G401 (cell line): ENCODE measurements around the gene STIM1. TPM values are rescaled to one million over a fixed set of nuclear protein-coding genes. Genes with fewer than 3 reads are reported as not detected.
"Not testable (repeated sequence)": the region's sequence is repeated elsewhere in the genome, so short reads cannot be mapped to it uniquely, and the experiment has no call there.

ENCODE experiments used
- DNase-seq: peaks from one replicate; pipeline ENCODE4 v3.0.0-alpha.2; 2015; ENCODE audit warnings: low spot score
- in situ Hi-C: cut with HindIII; loops from 2 replicates; pipeline ENCODE4 v1.10.0; 2016; ENCODE audit warnings: low sequenced_read_pairs, mixed read lengths
- total RNA-seq: library from RNA; depleted of rRNA; stranded (reverse); fragments of >200 nt; shearing (Covaris generic); gene quantifications from 2 replicates; pipeline ENCODE4 v1.2.3, GENCODE V29; 2014; rRNA removed

Gene STIM1
- total RNA-seq, 1 experiment from 2014 or later: 15.4 TPM

DNA sequence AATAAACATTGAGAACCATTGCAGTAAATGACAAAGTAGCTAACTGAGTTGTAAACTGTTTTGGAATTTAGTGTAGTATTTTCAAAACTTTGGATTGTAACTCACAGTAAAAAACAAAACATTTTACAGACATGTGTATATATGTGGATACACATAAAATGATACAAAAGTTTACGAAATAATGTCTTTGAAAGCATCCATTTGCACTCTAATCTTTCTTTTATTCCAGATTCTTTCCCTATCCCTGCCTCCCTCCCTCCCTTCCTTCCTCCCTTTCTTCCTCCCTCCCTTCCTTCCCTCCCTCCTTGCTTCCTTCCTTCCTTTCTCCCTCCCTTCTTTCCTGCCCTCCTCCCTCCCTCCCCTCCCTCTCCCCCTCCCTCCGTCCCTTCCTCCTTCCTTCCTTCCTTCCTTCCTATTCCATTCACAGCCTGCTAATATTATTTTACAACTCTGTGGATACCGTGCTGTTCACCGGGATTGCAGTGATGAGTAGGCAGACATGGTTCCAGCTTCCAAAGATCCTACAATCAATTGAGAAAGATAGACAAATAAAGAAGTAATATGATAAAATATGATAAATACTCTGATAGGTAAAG, 242.7 kb downstream of the STIM1 start:
- in situ Hi-C loops: no loop called here
- no peak for DNase-seq

DNA sequence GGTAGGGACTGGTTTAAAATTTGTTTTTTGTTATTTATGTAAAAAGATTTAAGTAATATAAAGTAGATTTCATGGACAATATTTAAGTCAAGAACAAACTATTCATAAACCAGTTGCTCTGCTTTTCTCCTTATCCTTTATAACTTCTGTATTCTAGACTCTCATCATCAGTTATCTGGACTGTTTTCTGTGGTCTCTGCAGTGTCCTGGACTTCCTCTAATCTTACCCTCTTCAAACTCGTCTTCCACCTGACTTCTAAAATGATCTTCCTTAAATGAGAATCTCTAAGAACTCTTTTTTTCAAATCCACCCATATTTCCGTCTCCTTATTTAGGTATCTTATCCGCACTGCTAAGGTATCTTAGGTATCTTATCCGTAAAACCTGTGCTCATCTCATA, 247.2 kb downstream of the STIM1 start:
- in situ Hi-C loops: no loop called here
- DNase-seq: no peak

DNA sequence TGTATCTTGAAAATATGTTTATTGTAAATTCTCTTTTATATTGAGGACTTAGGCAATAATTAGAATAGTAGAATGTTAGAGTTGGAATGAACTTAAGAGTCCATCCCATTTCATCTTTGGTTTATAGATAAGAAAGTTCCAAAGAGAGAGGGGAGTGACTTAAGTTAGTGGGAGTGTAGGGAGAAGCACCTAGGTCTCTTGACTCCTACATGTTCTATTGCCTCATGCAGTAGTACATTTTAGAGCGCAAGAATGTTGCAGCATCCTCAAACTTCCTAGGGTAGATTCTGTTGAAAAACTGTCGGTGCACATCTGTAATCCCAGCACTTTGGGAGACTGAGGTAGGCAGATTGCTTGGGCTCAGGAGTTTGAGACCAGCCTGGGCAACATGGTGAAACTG, 247.8 kb downstream of the STIM1 start:
- in situ Hi-C loops: no loop called here

DNA sequence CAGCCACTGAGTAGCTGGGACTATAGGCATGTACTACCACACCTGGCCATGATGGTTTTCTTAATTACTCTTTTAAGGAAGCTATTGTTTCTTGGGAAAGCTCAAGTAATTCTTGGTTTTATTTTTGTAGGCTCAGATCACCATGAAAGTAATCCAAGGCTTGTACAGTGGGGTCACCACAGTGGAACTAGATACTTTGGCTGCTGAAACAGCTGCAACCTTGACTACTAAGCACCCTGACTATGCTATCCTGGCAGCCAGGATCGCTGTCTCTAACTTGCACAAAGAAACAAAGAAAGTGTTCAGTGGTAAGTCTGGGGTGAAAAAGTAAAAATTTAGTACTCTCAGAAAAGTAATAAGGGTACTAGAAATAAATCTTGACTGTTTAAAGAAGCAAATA, 250.5 kb downstream of the STIM1 start:
- no peak for DNase-seq
- in situ Hi-C loops: no loop called here

More for the DNA sequence above, 247.8 kb downstream of the STIM1 start:
- no peak for DNase-seq

DNA sequence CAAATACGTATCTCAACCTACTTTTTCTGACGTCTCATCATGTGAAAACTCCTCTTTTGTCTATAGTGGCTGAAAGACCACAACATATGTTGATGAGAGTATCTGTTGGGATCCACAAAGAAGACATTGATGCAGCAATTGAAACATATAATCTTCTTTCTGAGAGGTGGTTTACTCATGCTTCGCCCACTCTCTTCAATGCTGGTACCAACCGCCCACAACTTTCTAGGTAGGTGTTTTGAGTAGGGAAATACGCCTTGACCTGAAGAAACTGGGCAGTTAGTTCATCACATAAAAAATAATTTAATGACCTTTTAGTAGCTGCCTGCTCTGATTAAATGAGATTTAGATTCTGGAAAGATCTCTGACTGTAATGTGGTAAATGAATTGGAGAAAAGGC, 256.4 kb downstream of the STIM1 start:
- no peak for DNase-seq
- in situ Hi-C loops: no loop called here

DNA sequence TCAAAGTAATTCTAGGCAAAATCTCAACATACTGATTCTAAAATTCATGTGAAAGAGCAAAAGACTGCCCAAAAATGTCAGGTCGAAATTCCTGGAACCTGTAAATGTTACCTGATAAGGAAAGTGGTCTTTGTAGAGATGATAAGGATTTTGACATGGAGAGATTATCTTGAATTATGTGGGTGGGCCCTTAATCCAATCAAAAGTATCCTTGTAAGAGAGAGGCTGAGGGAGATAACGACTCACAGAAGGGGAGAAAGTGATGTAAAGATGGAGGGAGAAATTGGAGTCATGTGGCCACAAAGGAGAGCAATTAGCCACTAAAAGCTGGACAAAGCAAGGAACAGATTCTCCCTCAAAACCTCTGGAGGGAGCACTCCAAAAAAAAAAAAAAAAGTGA, 259.7 kb downstream of the STIM1 start:
- in situ Hi-C loops: no loop called here

DNA sequence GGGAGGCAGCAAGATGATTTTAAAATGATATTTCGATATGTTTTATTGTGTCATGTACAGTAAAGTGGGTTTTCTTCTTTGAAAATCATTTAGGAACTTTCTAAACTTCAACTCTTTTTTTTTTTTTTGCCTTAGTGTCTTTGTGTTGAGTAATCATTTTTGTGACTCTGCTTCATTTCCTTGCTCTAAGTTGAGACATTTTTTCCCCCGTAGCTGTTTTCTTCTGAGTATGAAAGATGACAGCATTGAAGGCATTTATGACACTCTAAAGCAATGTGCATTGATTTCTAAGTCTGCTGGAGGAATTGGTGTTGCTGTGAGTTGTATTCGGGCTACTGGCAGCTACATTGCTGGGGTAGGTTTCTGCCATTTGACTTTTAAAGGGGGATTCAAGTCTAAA, 262.6 kb downstream of the STIM1 start:
- no peak for DNase-seq
- in situ Hi-C loops: no loop called here

More for the DNA sequence above, 259.7 kb downstream of the STIM1 start:
- no peak for DNase-seq

DNA sequence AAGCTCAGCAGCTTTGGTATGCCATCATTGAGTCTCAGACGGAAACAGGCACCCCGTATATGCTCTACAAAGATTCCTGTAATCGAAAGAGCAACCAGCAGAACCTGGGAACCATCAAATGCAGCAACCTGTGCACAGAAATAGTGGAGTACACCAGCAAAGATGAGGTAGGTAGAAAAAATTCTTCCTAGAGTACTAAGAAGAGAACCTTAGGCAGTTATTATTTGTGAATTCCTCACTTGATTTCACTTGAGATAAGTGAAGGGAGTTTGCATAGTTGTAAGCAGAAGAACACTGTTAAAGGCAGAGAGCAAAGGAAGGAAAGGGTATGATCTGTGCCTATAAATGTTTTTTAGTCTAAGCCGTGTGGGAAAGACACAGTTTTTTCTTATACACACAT, 267.8 kb downstream of the STIM1 start:
- in situ Hi-C loops: no loop called here
- DNase-seq: no peak

DNA sequence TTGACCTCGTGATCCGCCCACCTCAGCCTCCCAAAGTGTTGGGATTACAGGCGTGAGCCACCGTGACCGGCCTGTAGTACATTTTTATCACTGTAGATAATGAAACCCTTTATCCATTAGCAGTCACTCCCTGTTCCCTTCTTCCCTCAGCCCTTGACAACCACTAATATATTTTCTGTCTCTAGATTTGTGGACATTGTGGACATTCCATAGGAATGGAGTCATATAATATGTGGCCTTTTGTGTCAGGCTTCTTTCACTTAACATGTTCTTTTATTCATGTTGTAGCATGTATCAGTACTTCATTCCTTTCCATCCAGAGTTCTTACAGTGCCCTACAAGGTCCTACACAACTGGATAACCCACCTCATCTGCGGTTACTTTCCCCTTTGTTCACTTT, 269.7 kb downstream of the STIM1 start:
- in situ Hi-C loops: no loop called here
- no peak for DNase-seq

DNA sequence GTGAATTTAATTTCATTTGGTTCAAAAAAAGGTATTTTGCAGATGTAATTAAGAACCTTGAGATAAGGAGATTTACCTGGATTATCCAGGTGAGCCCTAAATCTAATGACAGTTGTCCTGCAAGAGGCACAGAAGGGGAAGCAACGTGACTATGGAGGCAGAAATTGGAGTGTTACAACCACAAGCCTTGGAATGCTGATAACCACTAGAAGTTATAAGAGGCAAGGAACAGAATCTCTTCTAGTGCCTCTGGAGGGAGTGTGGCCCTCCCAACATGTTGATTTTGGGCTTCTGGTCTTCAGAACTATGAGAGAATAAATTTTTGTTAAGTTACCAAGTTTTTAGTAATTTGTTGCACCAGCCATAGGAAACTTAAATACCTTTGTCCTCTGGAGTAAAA, 271.9 kb downstream of the STIM1 start:
- in situ Hi-C loops: no loop called here
- DNase-seq: no peak

DNA sequence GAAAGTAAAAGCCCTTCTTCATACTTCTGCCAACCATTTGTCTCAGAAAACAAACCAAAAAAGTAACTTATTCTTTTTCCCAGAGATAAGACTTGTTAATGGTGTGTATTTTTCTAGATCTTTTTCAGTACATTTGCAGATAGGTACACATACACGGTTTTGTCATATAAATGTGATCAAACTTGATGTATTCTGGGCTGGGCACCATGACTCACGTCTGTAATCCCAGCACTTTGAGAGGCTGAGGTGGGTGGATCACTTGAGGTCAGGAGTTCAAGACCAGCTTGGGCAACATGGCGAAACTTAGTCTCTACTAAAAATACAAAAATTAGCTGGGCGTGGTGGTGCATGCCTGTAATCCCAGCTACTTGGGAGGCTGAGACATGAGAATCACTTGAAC, 274.8 kb downstream of the STIM1 start:
- in situ Hi-C loops, DNase-seq: not testable (repeated sequence)

DNA sequence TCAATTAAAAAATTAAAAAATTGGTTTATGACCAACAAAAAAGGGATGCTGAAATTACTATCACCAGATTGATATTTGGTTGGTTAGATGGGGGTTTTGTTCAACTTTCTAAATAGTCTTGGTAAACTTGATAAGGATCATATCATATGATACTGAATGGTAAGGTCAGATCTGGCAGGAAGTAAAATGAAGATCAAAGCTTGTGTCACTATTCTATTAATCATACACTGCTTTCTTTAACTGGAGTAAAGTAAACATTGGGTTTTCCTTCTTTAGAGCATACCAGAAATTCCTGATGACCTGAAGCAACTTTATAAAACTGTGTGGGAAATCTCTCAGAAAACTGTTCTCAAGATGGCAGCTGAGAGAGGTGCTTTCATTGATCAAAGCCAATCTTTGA, 279.3 kb downstream of the STIM1 start:
- DNase-seq: no peak
- in situ Hi-C loops: no loop called here

DNA sequence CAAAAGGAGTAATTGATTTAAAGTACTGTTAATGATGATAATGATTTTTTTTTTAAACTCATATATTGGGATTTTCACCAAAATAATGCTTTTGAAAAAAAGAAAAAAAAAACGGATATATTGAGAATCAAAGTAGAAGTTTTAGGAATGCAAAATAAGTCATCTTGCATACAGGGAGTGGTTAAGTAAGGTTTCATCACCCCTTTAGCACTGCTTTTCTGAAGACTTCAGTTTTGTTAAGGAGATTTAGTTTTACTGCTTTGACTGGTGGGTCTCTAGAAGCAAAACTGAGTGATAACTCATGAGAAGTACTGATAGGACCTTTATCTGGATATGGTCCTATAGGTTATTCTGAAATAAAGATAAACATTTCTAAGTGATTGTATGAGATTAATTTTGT, 283.0 kb downstream of the STIM1 start:
- no peak for DNase-seq
- in situ Hi-C loops: no loop called here

DNA sequence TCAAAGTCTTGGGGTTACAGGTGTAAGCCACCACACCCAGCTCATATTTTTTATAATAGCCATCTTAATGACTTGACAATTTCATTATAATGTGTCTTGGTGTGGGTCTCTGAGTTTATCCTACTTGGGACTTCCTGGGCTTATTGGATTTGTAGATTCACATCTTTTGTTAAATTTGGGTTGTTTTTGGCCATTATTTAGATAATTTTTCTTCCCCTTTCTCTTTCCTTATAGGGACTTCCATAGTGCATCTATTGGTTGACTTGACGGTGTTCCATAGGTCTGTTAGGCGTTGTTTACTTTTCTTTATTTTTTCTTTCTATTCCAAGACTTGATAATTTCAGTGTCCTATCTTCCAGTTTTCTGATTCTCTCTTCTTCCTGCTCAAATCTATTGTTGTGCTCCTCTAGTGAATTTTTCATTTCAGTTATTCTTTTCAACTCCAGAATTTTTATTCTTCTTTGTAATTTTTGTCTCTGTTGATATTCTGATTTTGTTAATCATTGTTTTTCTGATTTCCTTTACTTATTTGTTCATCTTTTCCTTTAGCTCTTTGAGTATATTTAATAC, 284.7 kb downstream of the STIM1 start:
- in situ Hi-C loops: no loop called here
- no peak for DNase-seq

Other genes with a start within 250 kb of the STIM1 start
- 3.8 and 8.5 TPM in 2 replicates for gene ART5, start 213.7 kb upstream of the STIM1 start, total RNA-seq
- gene ART1, start 210.5 kb upstream of the STIM1 start, total RNA-seq: not detected in 2 replicates
- gene CHRNA10, start 184.3 kb upstream of the STIM1 start, total RNA-seq: 0.20 and 0.43 TPM in 2 replicates
- gene NUP98, start 58.1 kb upstream of the STIM1 start, total RNA-seq: 115 and 150 TPM in 2 replicates
- gene PGAP2, start 47.1 kb upstream of the STIM1 start, total RNA-seq: 11.9 and 15.1 TPM in 2 replicates
- gene RHOG, start 14.7 kb upstream of the STIM1 start, total RNA-seq: 8.3 and 12.0 TPM in 2 replicates
- gene RRM1, start 239.1 kb downstream of the STIM1 start, total RNA-seq: 165 TPM in 2 replicates